T-helper 2 cell treated with Interferon-gamma antibody and Interleukin-4, amounts not matched to agents 100 ng/mL and 5 ng/mL, for 36 hours (primary cell): ENCODE data around the gene WDR37. TPM values are rescaled to one million over a fixed set of nuclear protein-coding genes. Genes with fewer than 3 reads are reported as not detected.

Experiments used
- intact Hi-C: fragments of 100-400 bp; cut with micrococcal nuclease; formaldehyde crosslinking; loops from one replicate; pipeline ENCODE4 v1.15.1; 2023
- total RNA-seq: library from RNA; stranded (reverse); gene quantifications from 2 replicates; pipeline ENCODE4 v1.2.3, GENCODE V29; 2022

The WDR37 gene
- total RNA-seq, 1 donor from 2014 or later: 26.5 TPM

- intact Hi-C loops: no loop called here
Observed at GRCh38 chr10:1070919-1071318, 14.7 kb downstream of the WDR37 start.

GRCh38 chr10:1074052-1074747, 18.0 kb downstream of the WDR37 start:
- intact Hi-C loops: no loop called here

- intact Hi-C loops: no loop called here
Observed at GRCh38 chr10:1074748-1075308, 18.6 kb downstream of the WDR37 start.

GRCh38 chr10:1078668-1079067, 22.5 kb downstream of the WDR37 start:
- intact Hi-C loops: no loop called here

- intact Hi-C loops: no loop called here
Observed at GRCh38 chr10:1083581-1083980, 27.4 kb downstream of the WDR37 start.

GRCh38 chr10:1084011-1084950, 28.1 kb downstream of the WDR37 start:
- intact Hi-C loops: no loop called here

- intact Hi-C loops: no loop called here
Observed at GRCh38 chr10:1085258-1085657, 29.1 kb downstream of the WDR37 start.

GRCh38 chr10:1086787-1087186, 30.6 kb downstream of the WDR37 start:
- intact Hi-C loops: no loop called here

- intact Hi-C loops: no loop called here
Observed at GRCh38 chr10:1089017-1089689, 33.0 kb downstream of the WDR37 start.

- intact Hi-C loops: no loop called here
Observed at GRCh38 chr10:1090696-1091095, 34.5 kb downstream of the WDR37 start.

- intact Hi-C loops: no loop called here
Observed at GRCh38 chr10:1093696-1094095, 37.5 kb downstream of the WDR37 start.

GRCh38 chr10:1094112-1095057, 38.2 kb downstream of the WDR37 start:
- intact Hi-C loops: no loop called here

- intact Hi-C loops: no loop called here
Observed at GRCh38 chr10:1095498-1095897, 39.3 kb downstream of the WDR37 start.

- intact Hi-C loops: no loop called here
Observed at GRCh38 chr10:1096287-1096889, 40.2 kb downstream of the WDR37 start.

- intact Hi-C loops: no loop called here
Observed at GRCh38 chr10:1097436-1097835, 41.3 kb downstream of the WDR37 start.

GRCh38 chr10:1100143-1100542, 44.0 kb downstream of the WDR37 start:
- intact Hi-C loops: no loop called here

- intact Hi-C loops: no loop called here
Observed at GRCh38 chr10:1100691-1101368, 44.6 kb downstream of the WDR37 start.

- intact Hi-C loops: no loop called here
Observed at GRCh38 chr10:1101946-1102345, 45.8 kb downstream of the WDR37 start.

- intact Hi-C loops: no loop called here
Observed at GRCh38 chr10:1102416-1102815, 46.2 kb downstream of the WDR37 start.

GRCh38 chr10:1102831-1103230, 46.6 kb downstream of the WDR37 start:
- intact Hi-C loops: no loop called here
